Measurements from ENCODE around the gene SORL1. TPM values are rescaled to one million over a fixed set of nuclear protein-coding genes. Genes with fewer than 3 reads are reported as not detected.
A peak's percentile ranks its signal among the peaks of the same experiment; 100 is the strongest.

The SORL1 gene
- total and polyA plus RNA-seq, 2 of the 13 experiments (the other 11 are each of a cell fraction or from before 2014, with no cell fraction given) = 21.3 to 148 TPM

GRCh38 chr11:121561240-121561639, 109.1 kb downstream of the SORL1 start (continued):
- TF ChIP-seq AHDC1 (CRISPR knock-in tag; IDR thresholded peaks at IDR 0.05; ENCODE audit: borderline replicate concordance) = no peak
- no peak for TF ChIP-seq FOSL2 (CRISPR knock-in tag; IDR thresholded peaks at IDR 0.05)

- H3K4me2 ChIP-seq (ENCODE audit: low read depth, low read length) = peak overlapping the region; percentile 21; the same call in 1 of the 2 replicates
- H3K4me3 ChIP-seq (replicated peaks in 1 of 3; ENCODE audit: insufficient read depth in 1 of 3, low read depth in 2 of 3, low read length in 3 of 3) = no peak overlapping the region
- DNase-seq (ENCODE audit: low spot score) (peak; percentile 73), ATAC-seq (peak; percentile 79), FAIRE-seq (peak; percentile 67)
- CTCF ChIA-PET (ENCODE audit: low intra/inter-chr PET ratio, low total read pairs) = no interaction called here
- H3K79me2 ChIP-seq (ENCODE audit: insufficient read depth, low read length) = peaks cover 5% of the 10 kb centered on the region
- WGBS (ENCODE audit: low lambda C conversion rate) = 11% methylated on average over 5 of the region's 5 CpGs
- no peak overlapping the region for H3K9ac ChIP-seq (ENCODE audit: insufficient read depth, low read depth, low read length)
- H2AFZ ChIP-seq (ENCODE audit: low read length) = no peak overlapping the region
- BruUV-seq (replicated peaks) = no TSS peak
- H3K27ac ChIP-seq (ENCODE audit: extremely low read length, insufficient read depth, low read length) = peak overlapping the region; percentile 62
- in situ Hi-C loops (cut with HindIII; ENCODE audit: extremely low pct_ligation_motif_present, low pct_unique_long_range_greater_than_20kb) = loop anchor here (5.0 kb wide), 1 partner anchor 109 kb away; the partner anchor contains the start of genes SORL1 and SORL1-AS1
- intact Hi-C loops (cut with micrococcal nuclease; ENCODE audit: unreplicated experiment) = no loop called here
- H3K36me3 ChIP-seq (replicated peaks in 1 of 2; ENCODE audit: control insufficient read depth in 1 of 2, insufficient read depth in 2 of 2, low read length in 2 of 2) = peaks cover 20 to 47% of the 10 kb centered on the region in 2 experiments
- POLR2A ChIA-PET = interaction anchor here (0.8 to 1.0 kb wide), 2 partner anchors 109 to 269 kb away, joined by 3 read pairs; partner anchors contain the start of genes SC5D and SORL1-AS1
- H4K20me1 ChIP-seq (ENCODE audit: insufficient read depth, low read length) = no peaks in the 10 kb centered on the region
- peaks cover 84% of the 10 kb centered on the region for H3K4me1 ChIP-seq (ENCODE audit: insufficient read depth, low read length)
- no peaks in the 10 kb centered on the region for H3K9me3 ChIP-seq (ENCODE audit: low read length)
- H3K27me3 ChIP-seq (ENCODE audit: control insufficient read depth in 1 of 2, insufficient read depth in 2 of 2, low read length in 2 of 2) = no peaks in the 10 kb centered on the region
- TF ChIP-seq NR2F2 (IDR thresholded peaks at IDR 0.05; ENCODE audit: borderline replicate concordance, low read depth) = 0 out of 2 replicates have a peak, but pooled peaks have one; percentile 30
- TF ChIP-seq NCOA2 (CRISPR knock-in tag; IDR thresholded peaks at IDR 0.05) = peak; percentile 51; the same call in 1 of the 2 replicates
- no peak for TF ChIP-seq SIX1 (CRISPR knock-in tag; IDR thresholded peaks at IDR 0.05; ENCODE audit: borderline replicate concordance)
- peak; percentile 79; the same call in 1 of the 2 replicates for TF ChIP-seq ZNF292 (CRISPR knock-in tag; IDR thresholded peaks at IDR 0.05; ENCODE audit: borderline replicate concordance, low read depth)
- TF ChIP-seq SNAPC5 (CRISPR knock-in tag; IDR thresholded peaks at IDR 0.05; ENCODE audit: borderline replicate concordance) = no peak
- TF ChIP-seq ZNF350 (CRISPR knock-in tag; IDR thresholded peaks at IDR 0.05; ENCODE audit: borderline replicate concordance, low read depth) = peak; percentile 36; the same call in 1 of the 2 replicates
- TF ChIP-seq ZNF33A (CRISPR knock-in tag; IDR thresholded peaks at IDR 0.05; ENCODE audit: borderline replicate concordance) = no peak
- no peak for TF ChIP-seq SATB2 (CRISPR knock-in tag; IDR thresholded peaks at IDR 0.05)
- no peak for TF ChIP-seq TBP (CRISPR knock-in tag; IDR thresholded peaks at IDR 0.05)
- TF ChIP-seq ZNF546 (CRISPR knock-in tag; conservative IDR thresholded peaks at IDR 0.05) = no peak
- no peak for TF ChIP-seq ZSCAN5A (CRISPR knock-in tag; IDR thresholded peaks at IDR 0.05; ENCODE audit: borderline replicate concordance)
- TF ChIP-seq GLI4 (CRISPR knock-in tag; IDR thresholded peaks at IDR 0.05; ENCODE audit: borderline replicate concordance) = no peak
Measured at GRCh38 chr11:121561716-121562115, 109.6 kb downstream of the SORL1 start.

Data from HepG2 (cell line).